Measurements from ENCODE around the gene CDK11A. TPM values are rescaled to one million over a fixed set of nuclear protein-coding genes. Genes with fewer than 3 reads are reported as not detected.
"Not testable (repeated sequence)": the region's sequence is repeated elsewhere in the genome, so short reads cannot be mapped to it uniquely, and the experiment has no call there.

CDK11A gene
- total RNA-seq, 1 donor from 2014 or later, result 47.9 TPM

DNA sequence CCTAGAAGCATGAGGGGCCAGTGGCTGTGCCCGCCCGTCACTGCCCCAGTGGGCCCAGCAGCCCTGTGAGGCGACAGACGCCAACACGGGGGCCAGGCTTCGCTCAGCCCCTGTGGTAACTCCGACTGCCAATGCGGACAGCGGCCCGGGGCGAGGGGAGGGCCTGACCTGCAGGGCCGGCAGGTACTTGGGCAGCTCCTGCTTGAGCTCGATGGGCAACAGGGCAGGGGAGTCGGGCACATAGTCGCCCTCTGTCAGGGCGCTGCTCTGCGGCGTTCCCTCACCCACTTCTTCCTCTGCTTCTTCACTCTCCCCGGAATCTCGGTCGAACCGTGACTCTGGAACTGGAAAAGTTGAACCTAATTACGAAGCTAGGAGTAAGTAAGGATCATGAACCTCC, 16.9 kb downstream of the CDK11A start:
- not testable (repeated sequence) for H3K27ac Mint-ChIP-seq; H3K27me3 Mint-ChIP-seq (ENCODE audit: low read depth); H3K9me3 Mint-ChIP-seq; H3K4me3 Mint-ChIP-seq; H3K4me1 Mint-ChIP-seq; DNase-seq (ENCODE audit: low spot score in 2 of 2, unreplicated experiment in 2 of 2); H3K36me3 Mint-ChIP-seq

DNA sequence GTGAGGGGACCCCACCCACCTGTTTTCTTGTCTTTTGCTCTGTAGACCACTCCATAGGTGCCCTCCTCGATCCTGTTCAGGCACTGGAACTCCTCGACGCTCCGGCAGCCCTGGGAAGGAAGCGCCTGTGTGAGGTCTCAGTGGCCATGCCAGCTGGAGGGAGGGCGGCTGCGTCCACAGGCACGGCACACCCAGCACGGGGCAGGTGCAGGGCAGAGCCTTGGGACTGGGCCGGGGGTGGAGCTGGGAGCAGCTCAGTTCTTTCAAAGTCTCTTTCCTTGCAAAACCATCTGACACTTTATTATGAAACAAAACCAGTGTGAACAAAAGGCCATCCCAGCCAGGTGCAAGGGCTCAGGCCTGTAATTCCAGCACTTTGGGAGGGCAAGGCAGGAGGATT, 18.5 kb downstream of the CDK11A start:
- not testable (repeated sequence) for H3K4me1 Mint-ChIP-seq; H3K27ac Mint-ChIP-seq; H3K4me3 Mint-ChIP-seq; H3K36me3 Mint-ChIP-seq; H3K9me3 Mint-ChIP-seq; H3K27me3 Mint-ChIP-seq (ENCODE audit: low read depth); DNase-seq (ENCODE audit: low spot score in 2 of 2, unreplicated experiment in 2 of 2)

DNA sequence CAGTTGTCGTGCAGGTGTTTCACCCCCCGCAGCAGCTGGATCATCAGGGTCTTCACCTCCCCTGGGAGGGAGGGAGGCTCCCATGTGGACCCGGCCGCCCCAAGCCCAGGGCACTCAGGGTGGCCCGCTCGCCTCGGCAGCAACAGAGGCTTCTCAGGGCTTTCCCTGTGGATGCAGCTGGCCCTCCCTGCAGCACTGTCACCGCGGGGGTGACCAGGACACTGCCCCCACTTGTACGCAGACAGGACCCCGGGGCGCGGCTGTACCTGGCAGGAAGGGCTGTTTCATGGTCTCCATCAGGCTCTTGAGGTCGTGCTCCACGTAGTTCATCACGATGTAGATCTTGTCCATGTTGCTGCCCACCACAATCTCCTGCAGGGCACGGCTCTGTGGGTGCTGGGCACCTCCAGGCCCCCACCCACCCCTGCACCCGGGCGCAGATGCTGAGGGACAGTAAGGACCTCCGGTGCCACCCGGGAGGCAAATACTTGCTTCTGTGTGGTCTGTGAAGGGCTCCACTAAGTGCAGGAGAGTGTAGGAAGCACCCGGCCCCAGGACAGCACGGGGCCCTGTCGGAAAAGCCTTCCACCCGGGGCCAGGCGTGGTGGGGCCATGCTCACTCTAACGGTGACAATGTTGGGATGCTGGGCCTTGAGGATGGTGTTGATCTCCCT, 19.7 kb downstream of the CDK11A start:
- not testable (repeated sequence) for H3K4me1 Mint-ChIP-seq; DNase-seq (ENCODE audit: low spot score in 2 of 2, unreplicated experiment in 2 of 2); H3K36me3 Mint-ChIP-seq; H3K27ac Mint-ChIP-seq; H3K4me3 Mint-ChIP-seq; H3K9me3 Mint-ChIP-seq; H3K27me3 Mint-ChIP-seq (ENCODE audit: low read depth)

DNA sequence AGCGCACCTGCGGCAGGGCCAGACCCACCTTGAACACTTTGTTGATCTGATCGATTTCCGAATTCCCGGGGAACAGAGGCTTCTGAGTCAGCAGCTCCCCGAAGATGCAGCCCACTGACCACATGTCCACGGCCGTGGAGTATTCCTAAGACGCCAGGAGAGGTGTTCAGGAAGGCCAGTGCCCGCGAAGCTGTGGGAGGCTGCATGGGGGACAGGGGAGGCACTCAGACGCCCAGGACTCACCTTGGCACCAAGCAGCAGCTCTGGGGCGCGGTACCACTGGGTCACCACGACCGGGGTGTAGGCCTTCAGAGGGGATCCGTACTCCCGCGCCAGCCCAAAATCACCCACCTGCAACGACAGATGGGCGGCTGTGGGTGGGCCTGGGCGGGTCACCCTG, 20.4 kb downstream of the CDK11A start:
- Mint-ChIP-seq H3K27ac (no peak overlapping the region), H3K9me3 (no peaks in the 10 kb centered on the region), H3K4me1 (no peaks in the 10 kb centered on the region), H3K4me3 (no peak overlapping the region), H3K27me3 (ENCODE audit: low read depth) (no peaks in the 10 kb centered on the region), H3K36me3 (peaks cover 3% of the 10 kb centered on the region)
- TF ChIP-seq, protein P1, sequence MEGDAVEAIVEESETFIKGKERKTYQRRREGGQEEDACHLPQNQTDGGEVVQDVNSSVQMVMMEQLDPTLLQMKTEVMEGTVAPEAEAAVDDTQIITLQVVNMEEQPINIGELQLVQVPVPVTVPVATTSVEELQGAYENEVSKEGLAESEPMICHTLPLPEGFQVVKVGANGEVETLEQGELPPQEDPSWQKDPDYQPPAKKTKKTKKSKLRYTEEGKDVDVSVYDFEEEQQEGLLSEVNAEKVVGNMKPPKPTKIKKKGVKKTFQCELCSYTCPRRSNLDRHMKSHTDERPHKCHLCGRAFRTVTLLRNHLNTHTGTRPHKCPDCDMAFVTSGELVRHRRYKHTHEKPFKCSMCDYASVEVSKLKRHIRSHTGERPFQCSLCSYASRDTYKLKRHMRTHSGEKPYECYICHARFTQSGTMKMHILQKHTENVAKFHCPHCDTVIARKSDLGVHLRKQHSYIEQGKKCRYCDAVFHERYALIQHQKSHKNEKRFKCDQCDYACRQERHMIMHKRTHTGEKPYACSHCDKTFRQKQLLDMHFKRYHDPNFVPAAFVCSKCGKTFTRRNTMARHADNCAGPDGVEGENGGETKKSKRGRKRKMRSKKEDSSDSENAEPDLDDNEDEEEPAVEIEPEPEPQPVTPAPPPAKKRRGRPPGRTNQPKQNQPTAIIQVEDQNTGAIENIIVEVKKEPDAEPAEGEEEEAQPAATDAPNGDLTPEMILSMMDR (IDR thresholded peaks at IDR 0.05; ENCODE audit: unreplicated experiment), result no peak
- no peak for DNase-seq (ENCODE audit: low spot score in 2 of 2, unreplicated experiment in 2 of 2)

DNA sequence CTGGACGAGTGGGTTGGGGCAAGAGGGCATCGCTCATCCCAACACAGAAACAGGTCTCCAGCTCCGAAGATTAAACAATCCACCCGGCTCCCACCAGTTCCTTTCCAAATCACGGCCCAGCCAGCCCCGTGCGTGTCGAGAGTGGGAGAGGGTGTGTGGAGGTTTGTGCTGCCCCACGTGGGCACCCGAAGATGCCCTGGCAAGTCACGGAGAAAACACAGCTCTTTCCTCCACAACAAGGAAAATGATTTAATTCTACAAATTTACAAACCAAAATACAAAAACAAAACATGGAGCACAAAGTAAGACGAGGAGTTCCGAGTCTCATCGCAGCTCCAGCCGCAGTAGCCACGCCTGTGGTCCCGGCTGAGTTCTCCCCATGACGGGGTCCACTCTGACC, 21.7 kb downstream of the CDK11A start:
- not testable (repeated sequence) for H3K27ac Mint-ChIP-seq; DNase-seq (ENCODE audit: low spot score in 2 of 2, unreplicated experiment in 2 of 2); H3K9me3 Mint-ChIP-seq; H3K4me3 Mint-ChIP-seq; H3K27me3 Mint-ChIP-seq (ENCODE audit: low read depth); H3K4me1 Mint-ChIP-seq; H3K36me3 Mint-ChIP-seq

DNA sequence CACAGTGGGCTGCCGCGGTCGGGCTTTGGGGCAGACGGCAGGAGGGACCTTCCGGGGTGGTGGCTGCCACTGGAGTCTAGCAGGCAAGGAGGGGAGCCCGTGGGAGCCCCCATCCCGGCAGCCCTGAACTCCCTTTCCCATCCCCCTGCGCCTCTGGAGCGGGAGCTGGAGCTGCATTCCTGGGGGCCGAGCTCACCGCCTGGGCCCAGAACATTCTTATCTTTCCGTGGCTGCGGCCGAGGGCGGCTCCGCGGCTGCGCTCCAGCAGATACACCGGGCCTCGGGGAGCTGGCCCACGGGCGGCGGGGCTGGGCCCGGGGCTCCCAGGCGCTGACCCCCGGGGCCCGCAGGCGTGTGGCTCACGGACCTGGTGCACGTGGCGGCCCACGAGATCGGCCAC, 23.6 kb downstream of the CDK11A start:
- H3K4me3 Mint-ChIP-seq; H3K9me3 Mint-ChIP-seq; H3K36me3 Mint-ChIP-seq; H3K27ac Mint-ChIP-seq; H3K27me3 Mint-ChIP-seq (ENCODE audit: low read depth); DNase-seq (ENCODE audit: low spot score in 2 of 2, unreplicated experiment in 2 of 2); H3K4me1 Mint-ChIP-seq: not testable (repeated sequence)

DNA sequence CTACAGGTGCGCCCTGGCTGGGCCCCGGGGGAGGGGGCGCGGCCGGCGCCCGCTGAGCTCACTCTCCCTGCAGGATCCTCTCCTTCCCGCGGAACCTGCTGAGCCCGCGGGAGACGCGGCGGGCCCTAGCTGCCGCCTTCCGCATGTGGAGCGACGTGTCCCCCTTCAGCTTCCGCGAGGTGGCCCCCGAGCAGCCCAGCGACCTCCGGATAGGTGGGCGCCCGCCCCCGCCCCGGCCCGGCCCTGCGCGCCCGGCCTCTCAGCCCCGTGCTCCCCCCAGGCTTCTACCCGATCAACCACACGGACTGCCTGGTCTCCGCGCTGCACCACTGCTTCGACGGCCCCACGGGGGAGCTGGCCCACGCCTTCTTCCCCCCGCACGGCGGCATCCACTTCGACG, 24.1 kb downstream of the CDK11A start:
- not testable (repeated sequence) for H3K27ac Mint-ChIP-seq; H3K27me3 Mint-ChIP-seq (ENCODE audit: low read depth); H3K36me3 Mint-ChIP-seq; H3K9me3 Mint-ChIP-seq; H3K4me1 Mint-ChIP-seq; H3K4me3 Mint-ChIP-seq; DNase-seq (ENCODE audit: low spot score in 2 of 2, unreplicated experiment in 2 of 2)

DNA sequence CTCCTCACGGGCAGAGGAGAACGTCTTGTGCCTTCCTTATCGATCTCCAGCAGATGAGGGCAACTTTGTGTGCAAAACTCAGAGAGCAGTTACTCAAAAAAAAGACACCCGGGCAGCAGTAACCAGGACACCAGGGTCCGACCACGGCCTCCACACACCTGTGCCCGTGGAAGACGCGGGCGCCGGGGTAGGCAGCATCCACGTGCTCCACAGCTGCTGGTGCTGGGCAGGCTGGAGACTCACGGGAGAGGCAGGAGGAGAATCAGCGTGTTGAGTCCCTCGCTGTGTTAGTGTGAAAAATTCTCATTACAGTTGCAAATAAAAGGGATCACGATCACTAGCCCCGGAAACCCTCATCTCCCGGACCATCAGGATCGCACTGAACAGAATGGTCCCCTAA, 25.1 kb downstream of the CDK11A start:
- DNase-seq (ENCODE audit: low spot score in 2 of 2, unreplicated experiment in 2 of 2); H3K27me3 Mint-ChIP-seq (ENCODE audit: low read depth); H3K4me3 Mint-ChIP-seq; H3K27ac Mint-ChIP-seq; H3K9me3 Mint-ChIP-seq; H3K4me1 Mint-ChIP-seq; H3K36me3 Mint-ChIP-seq: not testable (repeated sequence)

DNA sequence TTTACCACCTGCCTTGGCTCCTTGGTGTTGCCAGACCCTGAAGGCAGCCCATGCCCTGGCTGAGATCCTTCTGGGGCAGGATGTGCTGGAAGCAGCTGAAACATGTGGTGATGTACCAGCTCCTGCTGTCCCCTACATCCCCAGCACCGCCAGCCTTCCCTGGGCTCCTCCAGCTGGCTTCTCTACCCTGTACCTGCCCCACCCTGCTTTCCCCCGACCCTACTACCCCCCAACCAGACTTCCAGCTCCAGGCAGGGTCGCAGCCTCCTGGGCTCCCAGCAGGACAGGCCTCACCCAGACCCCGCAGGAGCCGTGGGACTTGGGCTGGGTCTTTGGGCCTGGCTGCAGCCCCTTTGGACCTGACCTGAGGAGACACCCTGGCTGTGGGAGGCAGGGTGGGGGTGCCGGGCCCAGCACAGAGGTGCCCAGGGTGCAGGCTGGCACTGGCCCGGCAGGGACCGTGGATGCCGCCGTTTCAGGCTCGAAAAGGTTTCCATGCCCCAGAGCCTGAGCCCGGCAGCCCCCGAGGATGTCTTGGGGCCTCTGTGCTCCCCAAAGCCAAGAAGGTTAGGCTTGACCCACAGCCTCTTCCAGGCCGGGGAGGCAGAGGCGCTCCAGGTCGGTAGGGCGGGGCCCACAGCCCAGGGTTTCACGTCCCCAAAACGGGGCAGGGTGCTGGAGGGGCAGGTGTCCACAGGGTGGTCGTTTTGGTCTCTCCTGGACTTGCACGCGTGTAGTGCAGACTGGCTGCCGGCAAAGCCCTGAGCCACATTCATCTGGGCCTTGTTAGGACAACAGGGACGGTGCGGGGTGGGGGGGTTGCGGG, 26.6 kb downstream of the CDK11A start:
- not testable (repeated sequence) for H3K36me3 Mint-ChIP-seq; H3K4me1 Mint-ChIP-seq; H3K27me3 Mint-ChIP-seq (ENCODE audit: low read depth); H3K27ac Mint-ChIP-seq; H3K4me3 Mint-ChIP-seq; DNase-seq (ENCODE audit: low spot score in 2 of 2, unreplicated experiment in 2 of 2); H3K9me3 Mint-ChIP-seq

DNA sequence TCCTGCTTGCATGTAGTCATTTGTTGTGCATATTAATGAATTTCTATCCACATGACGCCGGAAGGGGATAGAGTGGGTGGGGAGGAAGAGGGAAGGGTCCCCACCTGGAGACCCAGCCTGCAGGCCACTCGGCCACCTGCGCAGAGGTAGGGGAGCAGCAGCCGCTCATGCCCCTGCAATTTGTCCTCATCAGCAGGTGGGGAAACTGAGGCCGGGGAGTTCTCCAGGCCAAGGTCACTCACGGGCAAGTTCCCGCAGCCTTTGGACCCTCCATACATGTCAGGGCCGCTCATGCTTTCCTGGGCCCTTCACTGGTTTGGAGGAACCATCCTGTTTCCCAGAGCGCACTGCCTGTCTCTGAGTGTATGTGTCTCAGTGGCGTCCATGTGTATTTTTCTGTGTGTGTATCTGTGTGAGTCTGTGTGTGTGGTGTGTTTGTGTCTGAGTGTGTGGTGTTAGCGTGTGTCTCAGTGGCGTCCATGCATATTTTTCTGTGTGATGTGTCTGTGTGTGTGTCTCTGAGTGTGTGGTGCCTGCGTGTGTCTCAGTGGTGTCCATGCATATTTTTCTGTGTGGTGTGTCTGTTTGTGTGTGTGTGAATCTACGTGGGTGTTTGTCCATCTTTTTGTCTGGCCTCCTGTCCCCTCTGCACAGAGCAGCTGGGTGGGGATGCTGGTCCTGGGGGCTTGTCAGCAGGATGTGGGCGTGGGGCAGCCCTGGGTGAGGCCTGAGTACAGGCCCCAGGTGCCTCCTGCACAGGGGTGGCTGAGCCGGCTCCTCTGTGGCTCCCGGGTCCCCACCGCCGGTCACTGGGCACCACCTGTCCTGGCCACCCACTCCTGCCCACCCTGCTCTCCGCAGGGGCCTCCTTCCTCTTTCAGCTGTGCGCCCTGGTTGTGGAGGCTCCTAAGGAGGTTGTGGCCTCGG, 27.5 kb downstream of the CDK11A start:
- not testable (repeated sequence) for H3K4me1 Mint-ChIP-seq; DNase-seq (ENCODE audit: low spot score in 2 of 2, unreplicated experiment in 2 of 2); H3K4me3 Mint-ChIP-seq; H3K27me3 Mint-ChIP-seq (ENCODE audit: low read depth); H3K27ac Mint-ChIP-seq; H3K36me3 Mint-ChIP-seq; H3K9me3 Mint-ChIP-seq

DNA sequence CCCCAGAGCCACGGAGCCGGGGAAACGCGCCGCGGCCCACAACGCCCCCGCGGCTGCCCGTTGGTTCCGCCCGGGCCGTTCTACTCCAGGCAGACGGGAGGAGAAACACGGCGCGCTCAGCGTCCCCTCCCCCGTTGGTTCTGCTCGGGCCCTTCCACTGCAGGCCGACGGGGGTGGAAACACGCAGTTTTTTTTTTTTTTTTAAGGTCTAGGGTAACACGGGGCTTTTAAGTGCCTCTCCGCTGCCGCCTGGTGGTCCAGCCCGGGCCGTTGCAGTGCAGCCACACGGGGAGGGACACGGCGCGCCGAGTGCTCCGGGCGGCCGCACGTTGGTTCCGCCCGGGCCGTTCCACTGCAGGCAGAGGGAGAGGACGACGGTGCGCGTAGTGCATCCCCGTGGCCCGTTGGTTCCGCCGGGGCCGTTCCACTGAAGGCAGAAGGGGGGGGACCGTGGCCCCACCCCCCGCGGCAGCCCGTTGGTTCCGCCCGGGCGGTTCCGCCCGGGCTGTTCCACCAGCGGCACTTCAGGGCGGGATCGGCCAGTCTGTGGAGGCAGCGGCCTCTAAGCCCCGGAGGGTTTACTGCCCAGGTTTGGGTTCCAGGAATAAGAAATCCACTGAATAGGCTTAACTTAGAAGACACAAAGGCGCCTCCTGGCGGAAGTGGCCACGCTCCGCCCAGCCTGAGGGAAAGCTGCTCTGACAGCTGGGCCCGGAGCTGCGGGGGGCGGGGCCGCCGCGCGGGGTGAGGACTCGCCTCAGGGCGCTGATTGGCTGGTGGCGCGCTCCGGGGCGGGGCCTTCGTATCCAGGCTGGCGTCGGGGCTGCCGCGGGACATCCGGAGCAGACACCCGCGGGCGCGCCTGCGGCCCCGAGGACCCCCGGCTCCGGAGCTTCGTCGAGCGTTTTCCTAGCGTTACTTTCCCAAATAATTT, 31.2 kb downstream of the CDK11A start, which contains the start of gene SLC35E2B:
Gene SLC35E2B, minus strand, starts transcription at position 82 of the 934 bp plus-strand sequence. CDS start 16,096 bp downstream, outside the sequence.
- not testable (repeated sequence) for H3K36me3 Mint-ChIP-seq; H3K4me1 Mint-ChIP-seq; H3K27me3 Mint-ChIP-seq (ENCODE audit: low read depth); H3K9me3 Mint-ChIP-seq
- peak within 1 kb of the TSS; percentile 90 for H3K27ac Mint-ChIP-seq
- peak within 1 kb of the TSS; percentile 68 for H3K4me3 Mint-ChIP-seq
- DNase-seq (ENCODE audit: low spot score in 2 of 2, unreplicated experiment in 2 of 2), result peak; percentile 89 to 93

DNA sequence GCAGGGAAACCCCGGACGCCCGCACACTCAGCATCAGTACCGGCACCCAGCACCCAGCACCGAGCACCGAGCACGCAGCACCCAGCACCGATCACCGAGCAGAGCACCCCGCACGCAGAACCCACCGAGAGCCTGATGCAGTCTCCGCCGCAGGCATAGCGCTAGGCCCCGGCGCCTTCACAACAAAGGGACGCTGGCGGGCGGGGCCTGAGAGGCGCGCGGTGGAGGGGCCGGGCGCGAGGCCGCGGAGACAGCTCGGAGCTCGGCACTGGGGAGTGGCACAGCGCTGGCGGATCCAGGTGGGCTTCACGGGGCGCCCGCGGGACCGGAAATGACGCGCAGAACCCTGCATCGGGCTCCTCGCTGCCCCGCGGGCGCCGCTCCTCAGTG, 31.8 kb downstream of the CDK11A start:
- peak in 1 of 2 experiments; percentile 73 for DNase-seq (ENCODE audit: low spot score in 2 of 2, unreplicated experiment in 2 of 2)
- H3K27ac Mint-ChIP-seq; H3K9me3 Mint-ChIP-seq; H3K27me3 Mint-ChIP-seq (ENCODE audit: low read depth); H3K4me1 Mint-ChIP-seq: not testable (repeated sequence)
- Mint-ChIP-seq H3K4me3 (peak overlapping the region; percentile 68), H3K36me3 (peaks cover 10% of the 10 kb centered on the region)

All from mesothelial cell of epicardium (in vitro differentiated cells).